MM.1S (cell line): Measurements from ENCODE around the gene HSD17B8.

Experiments used
- DNase-seq: peaks from one replicate; pipeline ENCODE4 v3.0.0-alpha.2; 2015
- H2AFZ ChIP-seq: fragments of 300-600 bp; sonication (generic); 2 replicates; pipeline ENCODE4 v1.6.0; 2016; ENCODE audit warnings: antibody characterized with exemption, low read length
- H3F3A ChIP-seq: fragments of 300-600 bp; sonication (generic); 2 replicates; pipeline ENCODE4 v1.6.1; 2016; ENCODE audit warnings: mild to moderate bottlenecking, antibody characterized with exemption, low read length, moderate library complexity, mixed read lengths; ENCODE audit not compliant: insufficient read depth
- H3K27ac ChIP-seq: fragments of 300-600 bp; sonication (generic); 2 replicates; pipeline ENCODE4 v1.5.1; 2016; ENCODE audit warnings: mild to moderate bottlenecking, low read length
- H3K27me3 ChIP-seq: fragments of 300-600 bp; sonication (generic); replicated peaks from 2 replicates; pipeline ENCODE4 v1.6.0; 2016; ENCODE audit warnings: low read length; ENCODE audit not compliant: insufficient read depth
- H3K36me3 ChIP-seq: fragments of 300-600 bp; sonication (generic); replicated peaks from 2 replicates; pipeline ENCODE4 v1.6.1; 2016; ENCODE audit warnings: mild to moderate bottlenecking, low read length, mixed read lengths; ENCODE audit not compliant: insufficient read depth
- H3K4me1 ChIP-seq: fragments of 300-600 bp; sonication (generic); 2 replicates; pipeline ENCODE4 v1.6.1; 2016; ENCODE audit warnings: low read length, mixed read lengths
- H3K4me2 ChIP-seq: fragments of 300-600 bp; sonication (generic); 2 replicates; pipeline ENCODE4 v1.6.0; 2016; ENCODE audit warnings: low read depth, low read length
- H3K4me3 ChIP-seq: fragments of 300-600 bp; sonication (generic); 2 replicates; pipeline ENCODE4 v1.5.1; 2016; ENCODE audit warnings: low read length, mixed read lengths
- H3K79me2 ChIP-seq: fragments of 300-600 bp; sonication (generic); 2 replicates; pipeline ENCODE4 v1.6.1; 2016; ENCODE audit warnings: mixed run types, low read length, mixed read lengths
- H3K9ac ChIP-seq: fragments of 300-600 bp; sonication (generic); 2 replicates; pipeline ENCODE4 v1.6.1; 2016; ENCODE audit warnings: low read length, mixed read lengths
- H3K9me2 ChIP-seq: fragments of 300-600 bp; sonication (generic); replicated peaks from 2 replicates; pipeline ENCODE4 v1.6.1; 2016; ENCODE audit warnings: mild to moderate bottlenecking, low read length, mixed read lengths; ENCODE audit not compliant: insufficient read depth
- H3K9me3 ChIP-seq: fragments of 300-600 bp; sonication (generic); replicated peaks from 2 replicates; pipeline ENCODE4 v1.6.1; 2016; ENCODE audit warnings: mild to moderate bottlenecking, low read length, mixed read lengths; ENCODE audit not compliant: insufficient read depth
- H4K20me1 ChIP-seq: fragments of 300-600 bp; sonication (generic); 2 replicates; pipeline ENCODE4 v1.6.1; 2016; ENCODE audit warnings: mild to moderate bottlenecking, low read length, moderate library complexity, mixed read lengths; ENCODE audit not compliant: insufficient read depth
- EZH2 ChIP-seq: fragments of 300-600 bp; sonication (generic); optimal IDR thresholded peaks from 2 replicates; pipeline ENCODE3; 2017; ENCODE audit warnings: low read depth, mild to moderate bottlenecking, antibody characterized with exemption, low read length, mixed read lengths
- EZH2phosphoT487 ChIP-seq: fragments of 300-600 bp; sonication (generic); IDR thresholded peaks from 2 replicates; pipeline ENCODE4 v1.6.1; 2018; ENCODE audit warnings: antibody characterized with exemption, low read length
- TF ChIP-seq, protein P1 (sequence below): fragments of 300-600 bp; sonication (generic); IDR thresholded peaks from 2 replicates; pipeline ENCODE4 v1.5.1; 2016; ENCODE audit warnings: antibody characterized with exemption, low read length, mixed read lengths

The HSD17B8 gene

DNA sequence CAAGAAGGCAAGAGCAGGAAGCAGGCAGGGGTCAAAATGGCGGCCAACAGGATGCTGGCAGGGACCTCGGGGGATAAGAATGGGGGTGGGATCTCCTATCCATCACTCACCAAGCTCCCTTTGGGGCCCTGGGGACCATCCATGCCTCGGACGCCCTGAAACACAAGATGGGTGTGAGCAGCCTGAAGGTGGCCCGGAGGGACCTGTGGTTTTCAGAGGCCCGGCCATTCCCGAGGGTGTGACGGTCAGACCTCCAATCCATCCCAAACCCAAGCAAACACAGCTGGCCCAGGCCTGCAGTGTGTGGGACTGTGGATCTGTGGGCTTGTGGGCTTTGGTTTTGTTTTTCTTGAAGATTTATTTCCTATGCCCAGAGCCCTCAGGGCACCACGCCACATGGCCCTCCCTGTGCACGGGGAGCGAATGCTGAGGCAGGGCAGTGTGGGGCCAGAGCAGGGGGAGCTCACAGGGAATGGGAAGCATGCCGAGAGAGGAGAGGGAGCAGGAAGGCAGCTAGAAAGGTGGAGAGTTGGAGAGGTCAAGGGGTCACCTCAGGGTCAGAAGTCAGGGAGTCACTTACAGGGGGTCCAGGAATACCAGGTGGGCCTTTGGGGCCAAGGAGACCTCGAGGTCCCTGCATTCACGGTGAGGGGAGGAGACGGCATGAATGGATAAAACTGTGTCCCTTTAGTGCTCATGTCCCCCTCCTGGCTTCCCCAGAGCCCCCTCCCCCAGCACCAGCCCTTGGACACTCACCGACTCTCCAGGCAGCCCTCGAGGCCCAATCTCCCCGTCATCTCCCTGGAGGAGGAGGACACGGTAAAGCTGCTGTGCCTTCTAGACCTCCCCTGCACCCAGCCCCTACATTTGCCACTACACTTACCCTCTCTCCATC is 26.7 kb upstream of the HSD17B8 start:
- no peak for DNase-seq
- no peak for TF ChIP-seq EZH2phosphoT487
- TF ChIP-seq, protein P1, sequence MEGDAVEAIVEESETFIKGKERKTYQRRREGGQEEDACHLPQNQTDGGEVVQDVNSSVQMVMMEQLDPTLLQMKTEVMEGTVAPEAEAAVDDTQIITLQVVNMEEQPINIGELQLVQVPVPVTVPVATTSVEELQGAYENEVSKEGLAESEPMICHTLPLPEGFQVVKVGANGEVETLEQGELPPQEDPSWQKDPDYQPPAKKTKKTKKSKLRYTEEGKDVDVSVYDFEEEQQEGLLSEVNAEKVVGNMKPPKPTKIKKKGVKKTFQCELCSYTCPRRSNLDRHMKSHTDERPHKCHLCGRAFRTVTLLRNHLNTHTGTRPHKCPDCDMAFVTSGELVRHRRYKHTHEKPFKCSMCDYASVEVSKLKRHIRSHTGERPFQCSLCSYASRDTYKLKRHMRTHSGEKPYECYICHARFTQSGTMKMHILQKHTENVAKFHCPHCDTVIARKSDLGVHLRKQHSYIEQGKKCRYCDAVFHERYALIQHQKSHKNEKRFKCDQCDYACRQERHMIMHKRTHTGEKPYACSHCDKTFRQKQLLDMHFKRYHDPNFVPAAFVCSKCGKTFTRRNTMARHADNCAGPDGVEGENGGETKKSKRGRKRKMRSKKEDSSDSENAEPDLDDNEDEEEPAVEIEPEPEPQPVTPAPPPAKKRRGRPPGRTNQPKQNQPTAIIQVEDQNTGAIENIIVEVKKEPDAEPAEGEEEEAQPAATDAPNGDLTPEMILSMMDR, result no peak
- H3K9me3 ChIP-seq, result no peaks in the 10 kb centered on the region

DNA sequence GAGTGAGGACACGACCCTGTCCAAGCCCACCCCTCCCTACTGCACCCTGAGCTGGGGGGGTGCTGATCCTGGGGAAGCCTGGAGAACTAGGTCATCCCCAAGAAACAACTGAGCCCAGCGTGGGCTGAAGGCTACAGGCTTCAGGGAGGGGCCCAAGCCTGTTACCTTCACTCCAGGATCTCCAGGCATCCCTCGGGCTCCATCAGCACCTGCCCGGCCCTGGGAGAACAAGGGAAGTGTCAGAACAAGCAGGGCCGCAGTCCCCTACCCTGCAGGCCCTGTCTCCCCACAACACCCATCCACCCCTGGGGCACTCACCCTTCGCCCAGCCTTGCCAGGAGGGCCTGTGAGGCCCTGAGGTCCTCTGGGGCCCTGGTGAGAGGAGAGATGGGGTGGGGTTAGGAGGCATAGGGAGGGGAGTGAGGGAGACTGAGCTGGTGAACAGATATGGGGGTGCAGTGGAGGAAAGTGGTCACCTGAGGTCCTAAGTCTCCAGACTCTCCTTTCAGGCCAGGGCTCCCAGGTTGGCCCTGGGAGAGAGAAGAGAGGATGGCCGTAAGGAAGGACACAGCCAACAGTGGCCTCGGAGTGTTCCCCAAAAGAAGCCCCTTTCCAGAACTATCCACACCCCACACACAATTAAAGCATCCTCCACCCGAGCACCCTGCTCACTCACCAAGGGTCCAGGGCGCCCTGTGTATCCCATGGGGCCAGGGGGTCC is 25.5 kb upstream of the HSD17B8 start:
- H3K79me2 ChIP-seq, result no peaks in the 10 kb centered on the region
- DNase-seq, result no peak
- no peak overlapping the region for H3K4me3 ChIP-seq
- no peaks in the 10 kb centered on the region for H3F3A ChIP-seq
- no peak overlapping the region for H2AFZ ChIP-seq
- peaks cover 36% of the 10 kb centered on the region; the same call in 1 of the 2 replicates for H3K27me3 ChIP-seq
- no peaks in the 10 kb centered on the region for H3K9me2 ChIP-seq
- no peaks in the 10 kb centered on the region for H3K36me3 ChIP-seq
- no peak overlapping the region for H3K4me2 ChIP-seq
- no peak overlapping the region for H3K27ac ChIP-seq
- TF ChIP-seq EZH2phosphoT487, result no peak
- TF ChIP-seq, protein P1, result no peak
- TF ChIP-seq EZH2, result no peak
- H3K4me1 ChIP-seq, result peaks cover 9% of the 10 kb centered on the region
- no peak overlapping the region for H3K9ac ChIP-seq
- H3K9me3 ChIP-seq, result no peaks in the 10 kb centered on the region
- no peaks in the 10 kb centered on the region for H4K20me1 ChIP-seq

More for the DNA sequence above, 26.7 kb upstream of the HSD17B8 start:
- Histone ChIP-seq H3K4me3 (no peak overlapping the region), H3K27ac (no peak overlapping the region), H3K27me3 (peaks cover 45% of the 10 kb centered on the region), H3K79me2 (no peaks in the 10 kb centered on the region), H2AFZ (no peak overlapping the region), H3F3A (no peaks in the 10 kb centered on the region), H3K36me3 (no peaks in the 10 kb centered on the region), H3K9me2 (no peaks in the 10 kb centered on the region), H4K20me1 (no peaks in the 10 kb centered on the region), H3K4me2 (no peak overlapping the region), H3K4me1 (no peaks in the 10 kb centered on the region), H3K9ac (no peak overlapping the region)

DNA sequence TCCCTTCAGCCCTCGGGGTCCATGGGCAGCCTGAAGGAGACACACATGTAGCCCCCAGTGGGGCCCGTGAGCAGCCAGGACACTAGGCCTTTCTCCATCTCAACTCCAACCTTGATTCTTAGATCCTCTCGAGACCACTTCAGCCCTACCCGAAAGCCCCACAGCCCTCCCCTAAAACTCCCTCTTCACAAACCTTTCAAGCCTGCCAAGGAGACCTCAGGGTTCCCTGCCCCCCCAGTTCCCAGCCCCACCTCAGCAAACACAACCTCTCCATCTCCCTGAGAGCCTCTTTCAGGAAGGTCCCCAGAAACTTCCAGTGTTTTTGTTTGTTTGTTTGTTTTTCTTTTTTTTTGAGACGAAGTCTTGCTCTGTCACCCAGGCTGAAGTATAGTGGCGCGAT is 23.3 kb upstream of the HSD17B8 start:
- H3K27me3 ChIP-seq, result peaks cover 15% of the 10 kb centered on the region; the same call in 1 of the 2 replicates
- peaks cover 9% of the 10 kb centered on the region for H3K4me1 ChIP-seq
- no peak overlapping the region for H3K27ac ChIP-seq
- TF ChIP-seq EZH2phosphoT487 (no peak), EZH2 (no peak)
- TF ChIP-seq, protein P1, result no peak
- H3K9me2 ChIP-seq, result no peaks in the 10 kb centered on the region
- no peaks in the 10 kb centered on the region for H4K20me1 ChIP-seq
- no peaks in the 10 kb centered on the region for H3K79me2 ChIP-seq
- no peaks in the 10 kb centered on the region for H3K9me3 ChIP-seq
- no peaks in the 10 kb centered on the region for H3K36me3 ChIP-seq
- no peak overlapping the region for H3K4me2 ChIP-seq
- no peak for DNase-seq
- no peak overlapping the region for H2AFZ ChIP-seq
- no peaks in the 10 kb centered on the region for H3F3A ChIP-seq
- no peak overlapping the region for H3K9ac ChIP-seq
- H3K4me3 ChIP-seq, result no peak overlapping the region
